ENCODE measurements around the gene CENPVL2.
A peak's percentile ranks its signal among the peaks of the same experiment; 100 is the strongest.

GRCh38 chrX:51641421-51642021 is 41.1 kb downstream of the CENPVL2 start:
- TF ChIP-seq, protein P1, sequence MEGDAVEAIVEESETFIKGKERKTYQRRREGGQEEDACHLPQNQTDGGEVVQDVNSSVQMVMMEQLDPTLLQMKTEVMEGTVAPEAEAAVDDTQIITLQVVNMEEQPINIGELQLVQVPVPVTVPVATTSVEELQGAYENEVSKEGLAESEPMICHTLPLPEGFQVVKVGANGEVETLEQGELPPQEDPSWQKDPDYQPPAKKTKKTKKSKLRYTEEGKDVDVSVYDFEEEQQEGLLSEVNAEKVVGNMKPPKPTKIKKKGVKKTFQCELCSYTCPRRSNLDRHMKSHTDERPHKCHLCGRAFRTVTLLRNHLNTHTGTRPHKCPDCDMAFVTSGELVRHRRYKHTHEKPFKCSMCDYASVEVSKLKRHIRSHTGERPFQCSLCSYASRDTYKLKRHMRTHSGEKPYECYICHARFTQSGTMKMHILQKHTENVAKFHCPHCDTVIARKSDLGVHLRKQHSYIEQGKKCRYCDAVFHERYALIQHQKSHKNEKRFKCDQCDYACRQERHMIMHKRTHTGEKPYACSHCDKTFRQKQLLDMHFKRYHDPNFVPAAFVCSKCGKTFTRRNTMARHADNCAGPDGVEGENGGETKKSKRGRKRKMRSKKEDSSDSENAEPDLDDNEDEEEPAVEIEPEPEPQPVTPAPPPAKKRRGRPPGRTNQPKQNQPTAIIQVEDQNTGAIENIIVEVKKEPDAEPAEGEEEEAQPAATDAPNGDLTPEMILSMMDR (conservative IDR thresholded peaks at IDR 0.05; ENCODE audit: low read length): peak; percentile 63
- TF ChIP-seq EZH2phosphoT487 (IDR thresholded peaks at IDR 0.05; ENCODE audit: borderline replicate concordance): no peak

Data from Loucy (cell line).